Psoas muscle (tissue), 8 donors: ENCODE data around the gene CSKMT. TPM values are rescaled to one million over a fixed set of nuclear protein-coding genes. Genes with fewer than 3 reads are reported as not detected.
"Not testable (repeated sequence)": the region's sequence is repeated elsewhere in the genome, so short reads cannot be mapped to it uniquely, and the experiment has no call there.

ENCODE experiments used
- ATAC-seq, 4 donors: fragments of 200-7000 bp; cut with Tn5 transposase; one replicate each; pipeline ENCODE4 v1.9.1; 2020; ENCODE audit warnings: moderate library complexity in 3 of 4, mild to moderate bottlenecking in 2 of 4
- DNase-seq, 2 donors: peaks; one replicate each; pipeline ENCODE4 v3.0.0-alpha.2; 2020
- H3K27ac ChIP-seq: fragments of 200-600 bp; one replicate; pipeline ENCODE4 v1.8.0; 2022
- H3K27me3 ChIP-seq, 3 donors: fragments of 200-600 bp in 1 of 3; one replicate each; pipeline versions ENCODE4 v1.6.1 to v1.8.0; 2013 to 2022; ENCODE audit warnings: low read length in 2 of 3, mild to moderate bottlenecking in 2 of 3, moderate library complexity in 1 of 3; ENCODE audit not compliant: insufficient read depth in 3 of 3
- H3K36me3 ChIP-seq, 2 donors: fragments of 200-600 bp in 1 of 2; one replicate each; pipeline versions ENCODE4 v1.6.1 to v1.8.0; 2013 to 2022; ENCODE audit warnings: low read depth in 1 of 2, mild to moderate bottlenecking in 1 of 2, moderate library complexity in 1 of 2; ENCODE audit not compliant: insufficient read depth in 1 of 2
- H3K4me1 ChIP-seq: fragments of 200-600 bp; one replicate; pipeline ENCODE4 v1.8.0; 2022
- H3K4me3 ChIP-seq: fragments of 200-600 bp; one replicate; pipeline ENCODE4 v1.8.0; 2022; ENCODE audit warnings: mild to moderate bottlenecking
- H3K9me3 ChIP-seq: fragments of 200-600 bp; one replicate; pipeline ENCODE4 v1.8.0; 2022
- CTCF ChIP-seq: fragments of 200-600 bp; IDR thresholded peaks from one replicate; pipeline ENCODE4 v1.8.0; 2022; ENCODE audit warnings: antibody characterized with exemption
- WGBS, 3 donors: extraction: QIAGEN DNeasy Blood & Tissue Kit; methylation state at CpG; one replicate each; pipeline versions ENCODE4 v1.1.6 to v1.1.7; 2013; 5-methylcytosine and 5-hydroxymethylcytosine counted together
- intact Hi-C, 2 donors: fragments of 100-400 bp; cut with DNase I; formaldehyde crosslinking; loops; one replicate each; pipeline versions ENCODE4 v1.11.0 to v1.14.2; 2022
- polyA plus RNA-seq, 3 donors: library from polyadenylated mRNA; stranded (reverse); fragments of 200-250 nt; gene quantifications; one replicate each; pipeline ENCODE4 v1.2.3, GENCODE V29; 2013
- total RNA-seq, 4 donors: library from RNA; stranded (reverse); fragmentation: NEBNext Ultra II Directional in 2 of 4; extraction: Animal tissue kit (Norgen Biotek cat#: 25700) in 2 of 4; gene quantifications; one replicate each; pipeline versions ENCODE4 v1.2.1 to v1.2.4, GENCODE V29; 2021 to 2023
- donor health status: healthy with polysubstance abuse.
- donor health status: DM: no; HTN: no; CAD: no; lungs with moderate emphysema.
- donor health status: Bipolar disorder and iron deficiency.
- donor health status: healthy.
- donor health status: DM: yes; HTN: yes; CAD: no.
- donor health status: DM: no; HTN: no; CAD: no.
- donor health status: DM: no; HTN: no; CAD: no.
- donor health status: DM: yes; HTN: yes; CAD: no.

Gene CSKMT
- total and polyA plus RNA-seq, 7 donors, result 3.8 to 12.8 (median 8.0) TPM

GRCh38 chr11:62647609-62648005 is 17.5 kb upstream of the CSKMT start:
- Histone ChIP-seq H3K36me3 (peaks cover 0 to 48% of the 10 kb centered on the region in 2 donors), H3K4me1 (peaks cover 32% of the 10 kb centered on the region), H3K27me3 (no peaks in the 10 kb centered on the region), H3K27ac (peak overlapping the region; percentile 97), H3K4me3 (no peak overlapping the region), H3K9me3 (no peaks in the 10 kb centered on the region)
- WGBS, 3 donors, result 38 to 53% (median 44%) methylated on average over 6 of the region's 6 CpGs
- intact Hi-C loops, result no loop called here
- DNase-seq (no peak), ATAC-seq (no peak)
- no peak for TF ChIP-seq CTCF

- Histone ChIP-seq H3K36me3 (peaks cover 0 to 41% of the 10 kb centered on the region in 2 donors), H3K4me3 (no peak overlapping the region), H3K27me3 (no peaks in the 10 kb centered on the region), H3K27ac (no peak overlapping the region), H3K9me3 (no peaks in the 10 kb centered on the region), H3K4me1 (peaks cover 32% of the 10 kb centered on the region)
- DNase-seq (no peak), ATAC-seq (no peak)
- intact Hi-C loops, result no loop called here
- no peak for TF ChIP-seq CTCF
- WGBS, 3 donors, result 76 to 88% (median 79%) methylated on average over 24 of the region's 24 CpGs
Measured at GRCh38 chr11:62648185-62648966, 16.7 kb upstream of the CSKMT start.

GRCh38 chr11:62648967-62649364 is 16.1 kb upstream of the CSKMT start:
- ATAC-seq (no peak), DNase-seq (no peak)
- no peak overlapping the region for H3K4me3 ChIP-seq
- TF ChIP-seq CTCF, result no peak
- H3K36me3 ChIP-seq, result peaks cover 0 to 35% of the 10 kb centered on the region in 2 donors
- no peaks in the 10 kb centered on the region for H3K9me3 ChIP-seq
- H3K4me1 ChIP-seq, result peaks cover 32% of the 10 kb centered on the region
- no peaks in the 10 kb centered on the region for H3K27me3 ChIP-seq
- intact Hi-C loops, result no loop called here
- no peak overlapping the region for H3K27ac ChIP-seq
- WGBS, 3 donors, result 80 to 88% (median 81%) methylated on average over 11 of the region's 11 CpGs

DNA sequence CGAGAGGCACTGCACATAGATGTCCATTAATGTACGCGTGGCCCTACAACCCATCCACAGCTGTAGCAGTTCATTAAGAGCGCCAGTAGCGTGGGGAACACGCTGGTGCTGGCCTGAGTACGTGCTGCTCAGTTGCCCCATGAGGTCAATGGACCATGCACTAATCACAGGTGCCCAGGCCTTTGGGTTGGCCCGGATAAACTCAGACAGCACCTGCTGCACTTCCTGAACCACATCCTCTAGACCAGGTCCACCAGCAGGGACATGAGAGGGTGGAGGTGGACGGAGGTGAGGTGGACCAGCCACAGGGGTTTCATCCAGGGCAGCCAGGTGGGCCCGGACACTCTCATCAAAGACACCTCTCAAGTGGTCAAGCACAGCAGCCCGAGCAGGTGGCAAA is 15.6 kb upstream of the CSKMT start:
- peaks cover 29% of the 10 kb centered on the region for H3K4me1 ChIP-seq
- 83 to 92% (median 85%) methylated on average over 11 of the region's 11 CpGs for WGBS, 3 donors

GRCh38 chr11:62650283-62650682 is 14.8 kb upstream of the CSKMT start:
- DNase-seq, H3K27me3 ChIP-seq, H3K27ac ChIP-seq, H3K9me3 ChIP-seq, ATAC-seq, H3K4me3 ChIP-seq: not testable (repeated sequence)
- H3K4me1 ChIP-seq, result peaks cover 23% of the 10 kb centered on the region
- intact Hi-C loops, result loop anchor here in 1 of 2 donors (5.0 kb wide), 1 partner anchor 38 kb away; the partner anchor contains the start of genes EML3 and ROM1
- H3K36me3 ChIP-seq, result peaks cover 0 to 29% of the 10 kb centered on the region in 2 donors
- 93 to 95% (median 94%) methylated on average over 12 of the region's 12 CpGs for WGBS, 3 donors

More for the DNA sequence above, 15.6 kb upstream of the CSKMT start:
- H3K9me3 ChIP-seq, result no peaks in the 10 kb centered on the region
- peaks cover 0 to 29% of the 10 kb centered on the region in 2 donors for H3K36me3 ChIP-seq
- H3K27ac ChIP-seq, result no peak overlapping the region
- TF ChIP-seq CTCF, result no peak
- H3K27me3 ChIP-seq, result no peaks in the 10 kb centered on the region
- DNase-seq (no peak), ATAC-seq (no peak)
- no peak overlapping the region for H3K4me3 ChIP-seq
- intact Hi-C loops, result no loop called here
